ENCODE results near the gene PVALEF. TPM values are rescaled to one million over a fixed set of nuclear protein-coding genes. Genes with fewer than 3 reads are reported as not detected.

Gene PVALEF
- total RNA-seq, 1 donor from 2014 or later, result not detected

DNA sequence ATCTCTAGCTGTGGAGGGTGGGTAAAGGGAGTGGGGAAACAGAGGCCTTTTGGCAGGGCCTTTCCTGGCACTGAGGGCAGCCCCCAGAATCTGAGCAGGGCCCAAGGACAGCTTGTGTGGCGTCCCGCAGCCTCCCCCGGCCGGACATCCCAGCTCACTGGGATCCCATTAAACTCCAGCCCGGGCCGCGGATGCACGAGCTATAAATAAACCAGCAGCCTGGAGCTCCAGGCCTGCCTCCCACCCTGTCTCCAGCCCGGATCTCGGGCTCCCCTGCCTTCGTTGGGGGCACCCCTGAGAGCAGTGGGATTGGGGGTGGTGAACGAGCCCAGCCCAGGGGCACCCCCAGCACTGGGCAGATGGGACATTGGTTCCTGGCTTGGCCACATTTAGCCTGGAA, 14.6 kb downstream of the PVALEF start:
- Histone ChIP-seq H3K36me3 (no peaks in the 10 kb centered on the region), H3K4me1 (no peaks in the 10 kb centered on the region), H3K27ac (no peak overlapping the region), H3K27me3 (ENCODE audit: low read depth) (peaks cover 5% of the 10 kb centered on the region), H3K9me3 (no peaks in the 10 kb centered on the region), H3K4me3 (no peak overlapping the region)
- intact Hi-C loops (cut with DNase I), result no loop called here
- ATAC-seq (no peak), DNase-seq (no peak)
- TF ChIP-seq, protein P1, sequence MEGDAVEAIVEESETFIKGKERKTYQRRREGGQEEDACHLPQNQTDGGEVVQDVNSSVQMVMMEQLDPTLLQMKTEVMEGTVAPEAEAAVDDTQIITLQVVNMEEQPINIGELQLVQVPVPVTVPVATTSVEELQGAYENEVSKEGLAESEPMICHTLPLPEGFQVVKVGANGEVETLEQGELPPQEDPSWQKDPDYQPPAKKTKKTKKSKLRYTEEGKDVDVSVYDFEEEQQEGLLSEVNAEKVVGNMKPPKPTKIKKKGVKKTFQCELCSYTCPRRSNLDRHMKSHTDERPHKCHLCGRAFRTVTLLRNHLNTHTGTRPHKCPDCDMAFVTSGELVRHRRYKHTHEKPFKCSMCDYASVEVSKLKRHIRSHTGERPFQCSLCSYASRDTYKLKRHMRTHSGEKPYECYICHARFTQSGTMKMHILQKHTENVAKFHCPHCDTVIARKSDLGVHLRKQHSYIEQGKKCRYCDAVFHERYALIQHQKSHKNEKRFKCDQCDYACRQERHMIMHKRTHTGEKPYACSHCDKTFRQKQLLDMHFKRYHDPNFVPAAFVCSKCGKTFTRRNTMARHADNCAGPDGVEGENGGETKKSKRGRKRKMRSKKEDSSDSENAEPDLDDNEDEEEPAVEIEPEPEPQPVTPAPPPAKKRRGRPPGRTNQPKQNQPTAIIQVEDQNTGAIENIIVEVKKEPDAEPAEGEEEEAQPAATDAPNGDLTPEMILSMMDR (IDR thresholded peaks at IDR 0.05), result no peak

DNA sequence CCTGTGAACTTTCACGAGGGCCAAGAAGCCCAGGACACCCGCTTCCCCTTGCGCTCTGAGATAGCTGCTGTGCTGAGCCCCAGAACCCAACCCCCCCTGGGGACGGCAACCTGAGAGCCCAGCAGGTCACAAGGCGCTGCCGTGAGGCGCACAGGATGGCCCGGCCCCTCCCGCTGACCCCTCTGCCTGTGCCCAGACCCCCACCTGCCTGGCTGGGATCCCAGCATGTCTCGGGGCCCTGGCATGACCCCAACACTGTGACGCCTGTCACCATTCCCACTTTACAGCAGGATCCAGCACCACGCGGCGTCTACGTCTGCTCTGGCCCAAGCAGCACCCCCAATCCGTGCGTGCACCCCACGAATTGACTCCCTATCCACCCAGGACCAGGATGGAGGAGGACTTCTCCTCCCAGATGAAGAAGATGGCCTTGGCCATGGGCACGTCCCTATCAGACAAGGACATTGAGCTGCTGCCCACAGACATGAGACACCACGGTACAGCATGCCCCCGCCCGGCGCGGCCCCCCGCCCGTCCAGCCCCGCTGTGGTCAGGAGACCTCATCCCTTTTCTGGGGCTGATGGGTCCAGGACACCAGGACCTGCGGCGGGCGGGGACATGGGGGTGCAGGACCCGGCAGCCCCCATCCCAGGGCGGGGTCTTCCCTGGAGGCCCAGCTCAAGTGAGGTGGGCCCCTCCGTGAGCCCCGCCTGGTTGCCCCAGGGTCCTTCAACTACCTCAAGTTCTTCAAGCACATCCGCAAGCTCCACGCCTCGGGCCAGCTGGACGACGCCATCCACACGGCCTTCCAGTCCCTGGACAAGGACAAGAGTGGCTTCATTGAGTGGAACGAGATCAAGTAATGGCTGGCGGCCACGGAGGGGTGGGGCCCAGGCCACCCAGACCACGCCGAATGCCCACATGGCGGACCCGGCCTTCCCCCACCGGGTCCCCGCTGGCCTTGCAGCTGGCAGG, 15.8 kb downstream of the PVALEF start:
- ATAC-seq (no peak), DNase-seq (no peak)
- intact Hi-C loops (cut with DNase I), result no loop called here

DNA sequence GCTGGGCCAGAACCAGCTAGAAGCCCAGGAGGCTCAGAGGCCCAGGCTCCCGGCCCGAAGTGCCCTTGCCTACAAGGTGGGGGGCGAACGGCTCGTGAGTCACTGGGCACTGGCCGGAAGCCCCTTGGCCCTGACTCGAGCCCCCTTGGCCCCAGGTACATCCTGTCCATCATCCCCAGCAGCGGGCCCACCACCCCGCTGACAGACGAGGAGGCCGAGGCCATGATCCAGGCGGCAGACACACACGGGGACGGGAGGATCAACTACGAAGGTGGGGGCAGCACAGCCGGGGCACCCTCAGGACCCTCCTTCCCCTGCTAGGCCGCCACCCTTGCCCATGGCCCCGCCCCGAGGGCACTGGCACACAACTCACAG, 16.5 kb downstream of the PVALEF start:
- intact Hi-C loops (cut with DNase I), result no loop called here
- TF ChIP-seq, protein P1 (IDR thresholded peaks at IDR 0.05), result no peak
- H3K36me3 ChIP-seq, result no peaks in the 10 kb centered on the region
- DNase-seq (no peak), ATAC-seq (no peak)
- H3K27me3 ChIP-seq (ENCODE audit: low read depth), result peaks cover 5% of the 10 kb centered on the region
- H3K4me3 ChIP-seq, result no peak overlapping the region
- H3K9me3 ChIP-seq, result no peaks in the 10 kb centered on the region
- no peak overlapping the region for H3K27ac ChIP-seq
- H3K4me1 ChIP-seq, result no peaks in the 10 kb centered on the region

More for the DNA sequence above, 15.8 kb downstream of the PVALEF start:
- Histone ChIP-seq H3K9me3 (no peaks in the 10 kb centered on the region), H3K27me3 (ENCODE audit: low read depth) (peaks cover 5% of the 10 kb centered on the region), H3K4me1 (no peaks in the 10 kb centered on the region), H3K36me3 (no peaks in the 10 kb centered on the region), H3K27ac (no peak overlapping the region), H3K4me3 (no peak overlapping the region)
- TF ChIP-seq, protein P1 (IDR thresholded peaks at IDR 0.05), result no peak

DNA sequence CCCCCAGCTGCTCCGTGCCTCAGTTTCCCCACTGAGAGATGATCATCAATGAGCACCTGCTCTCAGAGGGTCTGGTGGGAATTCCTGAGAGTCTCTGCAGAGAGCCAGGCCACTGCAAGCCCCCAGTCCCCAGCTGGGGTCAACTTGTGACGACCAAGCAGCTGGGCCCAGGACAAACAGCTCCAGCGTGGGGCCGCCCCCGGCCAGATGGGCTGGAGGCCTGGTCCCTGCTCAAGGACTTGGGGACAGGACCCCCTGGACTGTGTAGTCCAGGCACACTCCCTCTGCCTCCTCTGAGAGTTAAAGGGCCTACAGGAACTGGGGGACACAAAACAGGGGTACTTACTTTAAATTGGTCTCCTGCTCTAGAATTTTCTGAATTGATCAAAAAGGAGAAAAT, 17.3 kb downstream of the PVALEF start:
- peaks cover 5% of the 10 kb centered on the region for H3K27me3 ChIP-seq (ENCODE audit: low read depth)
- H3K36me3 ChIP-seq, result no peaks in the 10 kb centered on the region
- H3K4me3 ChIP-seq, result no peak overlapping the region
- no peaks in the 10 kb centered on the region for H3K9me3 ChIP-seq
- no peak for ATAC-seq
- no peak overlapping the region for H3K27ac ChIP-seq
- DNase-seq, result no peak
- TF ChIP-seq, protein P1 (IDR thresholded peaks at IDR 0.05), result no peak
- intact Hi-C loops (cut with DNase I), result no loop called here
- H3K4me1 ChIP-seq, result no peaks in the 10 kb centered on the region

DNA sequence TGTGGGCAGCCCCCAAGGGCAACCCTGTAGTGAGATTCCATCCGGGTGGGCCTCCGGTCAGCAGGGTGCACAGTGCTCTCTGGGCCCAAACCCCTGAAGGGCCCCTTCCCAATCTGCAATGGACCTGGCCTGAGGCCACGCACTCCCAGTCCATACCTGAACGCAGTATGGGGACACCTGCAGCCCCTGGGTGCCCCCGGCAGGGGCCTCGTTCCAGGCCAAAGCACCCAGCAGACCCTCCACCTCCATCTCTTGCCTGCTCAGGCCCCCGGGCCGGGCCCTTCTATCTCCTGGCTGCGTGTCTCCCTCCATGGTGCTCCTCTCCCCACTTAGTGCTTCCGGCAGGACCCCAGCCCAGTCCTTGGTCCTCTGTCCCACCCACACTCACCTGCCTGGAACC, 18.0 kb downstream of the PVALEF start:
- DNase-seq (no peak), ATAC-seq (no peak)
- no peaks in the 10 kb centered on the region for H3K9me3 ChIP-seq
- TF ChIP-seq, protein P1 (IDR thresholded peaks at IDR 0.05), result no peak
- no peaks in the 10 kb centered on the region for H3K36me3 ChIP-seq
- intact Hi-C loops (cut with DNase I), result no loop called here
- no peaks in the 10 kb centered on the region for H3K4me1 ChIP-seq
- no peak overlapping the region for H3K27ac ChIP-seq
- H3K27me3 ChIP-seq (ENCODE audit: low read depth), result peaks cover 5% of the 10 kb centered on the region
- no peak overlapping the region for H3K4me3 ChIP-seq
